Dermis blood vessel endothelial cell (primary cell): ENCODE data around the gene DLX4. TPM values are rescaled to one million over a fixed set of nuclear protein-coding genes. Genes with fewer than 3 reads are reported as not detected.

Experiments used
- DNase-seq: peaks from one replicate; pipeline ENCODE4 v3.0.0; 2010
- total RNA-seq: library from RNA; depleted of rRNA; stranded (reverse); fragments of >200 nt; gene quantifications from 2 replicates; pipeline ENCODE4 v1.2.3, GENCODE V29; 2014

Gene DLX4
- total RNA-seq, 1 donor from 2014 or later = not detected

GRCh38 chr17:49970498-49970897, 1.5 kb downstream of the DLX4 start:
- DNase-seq = no peak

- no peak for DNase-seq
Observed at GRCh38 chr17:49971199-49971847, 2.3 kb downstream of the DLX4 start.

GRCh38 chr17:49971848-49972485, 3.0 kb downstream of the DLX4 start:
- no peak for DNase-seq

- DNase-seq = no peak
Observed at GRCh38 chr17:49972486-49973270, 3.7 kb downstream of the DLX4 start.

- DNase-seq = no peak
Observed at GRCh38 chr17:49973271-49973615, 4.3 kb downstream of the DLX4 start.

- DNase-seq = no peak
Observed at GRCh38 chr17:49975531-49975930, 6.5 kb downstream of the DLX4 start.

GRCh38 chr17:49976163-49976827, 7.3 kb downstream of the DLX4 start:
- no peak for DNase-seq

GRCh38 chr17:49976828-49977202, 7.8 kb downstream of the DLX4 start:
- no peak for DNase-seq

- no peak for DNase-seq
Observed at GRCh38 chr17:49977463-49978389, 8.7 kb downstream of the DLX4 start.

GRCh38 chr17:49978501-49978900, 9.5 kb downstream of the DLX4 start:
- DNase-seq = no peak

GRCh38 chr17:49979748-49980479, 10.9 kb downstream of the DLX4 start:
- DNase-seq = no peak

- no peak for DNase-seq
Observed at GRCh38 chr17:49980703-49981197, 11.8 kb downstream of the DLX4 start.

GRCh38 chr17:49984283-49984682, 15.3 kb downstream of the DLX4 start:
- DNase-seq = no peak

GRCh38 chr17:49984776-49985175, 15.8 kb downstream of the DLX4 start:
- no peak for DNase-seq

- DNase-seq = no peak
Observed at GRCh38 chr17:49985310-49985990, 16.5 kb downstream of the DLX4 start.

- no peak for DNase-seq
Observed at GRCh38 chr17:49986396-49987289, 17.7 kb downstream of the DLX4 start.

GRCh38 chr17:49987290-49987585, 18.2 kb downstream of the DLX4 start:
- DNase-seq = no peak

GRCh38 chr17:49987681-49988441, 18.9 kb downstream of the DLX4 start:
- no peak for DNase-seq

- no peak for DNase-seq
Observed at GRCh38 chr17:49989518-49989880, 20.5 kb downstream of the DLX4 start.
